ENCODE data around the gene TMSB4X.

TMSB4X gene

GRCh38 chrX:12987340-12987739 lies 12.4 kb downstream of the TMSB4X start:
- no peak for TF ChIP-seq TAF1 (IDR thresholded peaks at IDR 0.05; ENCODE audit: borderline replicate concordance, insufficient read depth, low read length)
- TF ChIP-seq FOXP2 (optimal IDR thresholded peaks at IDR 0.05; ENCODE audit: borderline replicate concordance, extremely low read depth, extremely low read length, insufficient read depth) = no peak
- no peak for TF ChIP-seq POLR2AphosphoS5 (IDR thresholded peaks at IDR 0.05; ENCODE audit: low read depth, low read length)
- no peak for TF ChIP-seq REST (IDR thresholded peaks at IDR 0.05; ENCODE audit: insufficient read depth in 1 of 2, low read depth in 2 of 2, low read length in 2 of 2)
- TF ChIP-seq SIN3A (IDR thresholded peaks at IDR 0.05; ENCODE audit: borderline replicate concordance, insufficient read depth, low read length) = no peak

- TF ChIP-seq FOXP2 (optimal IDR thresholded peaks at IDR 0.05; ENCODE audit: borderline replicate concordance, extremely low read depth, extremely low read length, insufficient read depth) (no peak), SIN3A (IDR thresholded peaks at IDR 0.05; ENCODE audit: borderline replicate concordance, insufficient read depth, low read length) (no peak), TAF1 (IDR thresholded peaks at IDR 0.05; ENCODE audit: borderline replicate concordance, insufficient read depth, low read length) (no peak), POLR2AphosphoS5 (IDR thresholded peaks at IDR 0.05; ENCODE audit: low read depth, low read length) (no peak), REST (IDR thresholded peaks at IDR 0.05; ENCODE audit: insufficient read depth in 1 of 2, low read depth in 2 of 2, low read length in 2 of 2) (no peak)
These were observed 13.1 kb downstream of the TMSB4X start for GRCh38 chrX:12987900-12988594.

GRCh38 chrX:12988797-12989196 lies 13.9 kb downstream of the TMSB4X start:
- no peak for TF ChIP-seq POLR2AphosphoS5 (IDR thresholded peaks at IDR 0.05; ENCODE audit: low read depth, low read length)
- TF ChIP-seq SIN3A (IDR thresholded peaks at IDR 0.05; ENCODE audit: borderline replicate concordance, insufficient read depth, low read length) = no peak
- no peak for TF ChIP-seq REST (IDR thresholded peaks at IDR 0.05; ENCODE audit: insufficient read depth in 1 of 2, low read depth in 2 of 2, low read length in 2 of 2)
- no peak for TF ChIP-seq TAF1 (IDR thresholded peaks at IDR 0.05; ENCODE audit: borderline replicate concordance, insufficient read depth, low read length)
- no peak for TF ChIP-seq FOXP2 (optimal IDR thresholded peaks at IDR 0.05; ENCODE audit: borderline replicate concordance, extremely low read depth, extremely low read length, insufficient read depth)

- no peak for TF ChIP-seq SIN3A (IDR thresholded peaks at IDR 0.05; ENCODE audit: borderline replicate concordance, insufficient read depth, low read length)
- no peak for TF ChIP-seq POLR2AphosphoS5 (IDR thresholded peaks at IDR 0.05; ENCODE audit: low read depth, low read length)
- no peak for TF ChIP-seq REST (IDR thresholded peaks at IDR 0.05; ENCODE audit: insufficient read depth in 1 of 2, low read depth in 2 of 2, low read length in 2 of 2)
- TF ChIP-seq TAF1 (IDR thresholded peaks at IDR 0.05; ENCODE audit: borderline replicate concordance, insufficient read depth, low read length) = no peak
- no peak for TF ChIP-seq FOXP2 (optimal IDR thresholded peaks at IDR 0.05; ENCODE audit: borderline replicate concordance, extremely low read depth, extremely low read length, insufficient read depth)
These were observed 14.6 kb downstream of the TMSB4X start for GRCh38 chrX:12989461-12989860.
